Activated CD8-positive, alpha-beta T cell treated with anti-CD3 and anti-CD28 coated beads for 36 hours (primary cell): ENCODE results near the gene B4GALT5. TPM values are rescaled to one million over a fixed set of nuclear protein-coding genes. Genes with fewer than 3 reads are reported as not detected.

Experiments used
- ATAC-seq: fragments of 200-7000 bp; cut with Tn5 transposase; one replicate; pipeline ENCODE4 v1.10.0; 2021; ENCODE audit warnings: mild to moderate bottlenecking, moderate library complexity
- CTCF ChIA-PET: fragments of 350-600 bp; sonication (Branson Sonifier 250); formaldehyde crosslinking; loops from one replicate; lab custom pipeline; 2021; ENCODE audit warnings: antibody characterized with exemption; lab: Charles Lee
- POLR2A ChIA-PET: fragments of 350-600 bp; sonication (Branson Sonifier 250); formaldehyde crosslinking; loops from one replicate; lab custom pipeline; 2021; ENCODE audit warnings: antibody characterized with exemption; lab: Charles Lee
- DNase-seq: peaks from one replicate; pipeline ENCODE4 v3.0.0-alpha.2; 2020
- H3K27ac Mint-ChIP-seq: one replicate; pipeline ENCODE4 v1.8.0; 2021; ENCODE audit warnings: mild to moderate bottlenecking, mixed read lengths
- H3K27me3 Mint-ChIP-seq: one replicate; pipeline ENCODE4 v1.8.0; 2021; ENCODE audit warnings: mixed read lengths
- H3K36me3 Mint-ChIP-seq: one replicate; pipeline ENCODE4 v1.8.0; 2021; ENCODE audit warnings: low read depth, mixed read lengths
- H3K4me1 Mint-ChIP-seq: one replicate; pipeline ENCODE4 v1.8.0; 2021; ENCODE audit warnings: low read depth, mixed read lengths
- H3K4me3 Mint-ChIP-seq: one replicate; pipeline ENCODE4 v1.8.0; 2021; ENCODE audit warnings: mild to moderate bottlenecking, moderate library complexity, mixed read lengths
- H3K9me3 Mint-ChIP-seq: one replicate; pipeline ENCODE4 v1.8.0; 2021; ENCODE audit warnings: mixed read lengths
- intact Hi-C: fragments of 100-400 bp; cut with micrococcal nuclease; formaldehyde crosslinking; loops from one replicate; pipeline ENCODE4 v1.10.0; 2022
- total RNA-seq, 2 experiments: library from RNA; stranded (reverse); gene quantifications; one replicate each; pipeline ENCODE4 v1.2.3, GENCODE V29; 2021
- TF ChIP-seq, protein P1 (sequence below): fragments of 200-600 bp; IDR thresholded peaks from one replicate; pipeline ENCODE4 v1.8.0; 2022; ENCODE audit warnings: antibody characterized with exemption, mild to moderate bottlenecking

The B4GALT5 gene
- total RNA-seq, 2 experiments from 2014 or later, result 16.5 to 16.8 TPM

DNA sequence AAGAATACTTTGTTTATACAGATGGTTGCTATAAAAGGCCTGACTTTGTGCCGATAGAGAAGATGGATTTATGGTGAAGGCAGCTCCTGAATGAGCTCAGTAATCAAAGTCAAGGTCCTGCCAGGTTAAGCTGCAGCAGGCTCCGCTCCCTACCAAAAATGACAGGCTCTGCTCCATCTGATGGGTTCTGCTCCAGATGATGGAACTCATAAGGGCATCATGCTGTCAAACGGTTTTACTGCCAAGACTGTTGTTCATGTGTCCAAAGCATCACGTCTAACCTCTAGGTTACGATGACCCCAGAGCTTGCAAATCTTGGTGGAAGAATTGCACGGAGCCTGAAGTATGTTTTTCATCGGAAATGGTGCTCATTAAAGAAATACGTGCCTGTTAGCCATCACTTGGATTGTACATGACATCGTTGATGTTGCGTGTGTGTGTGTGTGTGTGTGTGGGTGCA is 126.5 kb downstream of the B4GALT5 start:
- ChIA-PET POLR2A (interaction anchor here (0.6 kb wide), 1 partner anchor 17 kb away, joined by 4 read pairs; no protein-coding TSS in a partner anchor), CTCF (interaction anchor here (0.7 to 2.3 kb wide), 2 partner anchors 16 to 45 kb away, joined by 3 to 10 read pairs; no protein-coding TSS in a partner anchor)
- H3K27ac Mint-ChIP-seq, result no peak overlapping the region
- peaks cover 13% of the 10 kb centered on the region for H3K27me3 Mint-ChIP-seq
- peaks cover 7% of the 10 kb centered on the region for H3K9me3 Mint-ChIP-seq
- ATAC-seq (no peak), DNase-seq (no peak)
- H3K36me3 Mint-ChIP-seq, result peaks cover 7% of the 10 kb centered on the region
- intact Hi-C loops, result no loop called here
- peaks cover 36% of the 10 kb centered on the region for H3K4me1 Mint-ChIP-seq
- TF ChIP-seq, protein P1, sequence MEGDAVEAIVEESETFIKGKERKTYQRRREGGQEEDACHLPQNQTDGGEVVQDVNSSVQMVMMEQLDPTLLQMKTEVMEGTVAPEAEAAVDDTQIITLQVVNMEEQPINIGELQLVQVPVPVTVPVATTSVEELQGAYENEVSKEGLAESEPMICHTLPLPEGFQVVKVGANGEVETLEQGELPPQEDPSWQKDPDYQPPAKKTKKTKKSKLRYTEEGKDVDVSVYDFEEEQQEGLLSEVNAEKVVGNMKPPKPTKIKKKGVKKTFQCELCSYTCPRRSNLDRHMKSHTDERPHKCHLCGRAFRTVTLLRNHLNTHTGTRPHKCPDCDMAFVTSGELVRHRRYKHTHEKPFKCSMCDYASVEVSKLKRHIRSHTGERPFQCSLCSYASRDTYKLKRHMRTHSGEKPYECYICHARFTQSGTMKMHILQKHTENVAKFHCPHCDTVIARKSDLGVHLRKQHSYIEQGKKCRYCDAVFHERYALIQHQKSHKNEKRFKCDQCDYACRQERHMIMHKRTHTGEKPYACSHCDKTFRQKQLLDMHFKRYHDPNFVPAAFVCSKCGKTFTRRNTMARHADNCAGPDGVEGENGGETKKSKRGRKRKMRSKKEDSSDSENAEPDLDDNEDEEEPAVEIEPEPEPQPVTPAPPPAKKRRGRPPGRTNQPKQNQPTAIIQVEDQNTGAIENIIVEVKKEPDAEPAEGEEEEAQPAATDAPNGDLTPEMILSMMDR, result no peak
- no peak overlapping the region for H3K4me3 Mint-ChIP-seq

DNA sequence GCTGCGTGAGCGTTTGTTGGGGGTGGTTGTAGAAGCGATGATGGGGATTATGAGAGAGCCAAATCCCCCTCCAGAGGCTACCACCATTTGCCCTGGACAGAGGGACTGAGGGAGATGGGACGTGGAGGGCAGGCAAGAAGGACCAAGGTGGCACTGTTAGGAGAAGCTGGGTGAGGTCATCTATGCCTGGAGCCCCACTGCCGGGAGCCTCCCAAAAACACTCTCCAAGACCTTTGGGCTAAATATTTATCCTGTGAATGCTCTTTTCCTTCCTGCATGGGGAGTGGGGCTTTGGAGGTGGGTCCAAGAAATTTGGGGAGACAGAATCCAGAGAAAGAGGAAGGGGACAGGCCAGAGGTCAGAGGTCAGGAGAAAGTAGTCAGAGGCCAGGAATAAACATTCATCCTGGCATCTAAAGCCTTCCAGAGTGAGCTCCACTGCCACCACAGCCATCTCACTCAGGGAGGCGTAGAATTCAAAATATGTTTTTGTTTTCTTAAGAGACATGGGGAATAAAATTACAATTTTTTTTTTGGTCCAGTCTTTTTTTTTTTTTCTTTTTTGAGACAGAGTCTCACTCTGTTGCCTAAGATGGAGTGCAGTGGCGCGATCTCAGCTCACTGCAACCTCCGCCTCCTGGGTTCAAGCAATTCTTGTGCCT is 128.0 kb downstream of the B4GALT5 start:
- Mint-ChIP-seq H3K4me1 (peaks cover 24% of the 10 kb centered on the region), H3K9me3 (peaks cover 10% of the 10 kb centered on the region), H3K27ac (no peak overlapping the region), H3K27me3 (peaks cover 19% of the 10 kb centered on the region), H3K36me3 (peaks cover 7% of the 10 kb centered on the region), H3K4me3 (no peak overlapping the region)
- ChIA-PET POLR2A (interaction anchor here (1.2 to 3.0 kb wide), 2 partner anchors 9 to 17 kb away, joined by 3 to 16 read pairs; no protein-coding TSS in a partner anchor), CTCF (interaction anchor here (1.1 kb wide), 1 partner anchor 23 kb away, joined by 3 read pairs; no protein-coding TSS in a partner anchor)
- TF ChIP-seq, protein P1, result no peak
- intact Hi-C loops, result no loop called here
- ATAC-seq, result no peak
- DNase-seq, result no peak

DNA sequence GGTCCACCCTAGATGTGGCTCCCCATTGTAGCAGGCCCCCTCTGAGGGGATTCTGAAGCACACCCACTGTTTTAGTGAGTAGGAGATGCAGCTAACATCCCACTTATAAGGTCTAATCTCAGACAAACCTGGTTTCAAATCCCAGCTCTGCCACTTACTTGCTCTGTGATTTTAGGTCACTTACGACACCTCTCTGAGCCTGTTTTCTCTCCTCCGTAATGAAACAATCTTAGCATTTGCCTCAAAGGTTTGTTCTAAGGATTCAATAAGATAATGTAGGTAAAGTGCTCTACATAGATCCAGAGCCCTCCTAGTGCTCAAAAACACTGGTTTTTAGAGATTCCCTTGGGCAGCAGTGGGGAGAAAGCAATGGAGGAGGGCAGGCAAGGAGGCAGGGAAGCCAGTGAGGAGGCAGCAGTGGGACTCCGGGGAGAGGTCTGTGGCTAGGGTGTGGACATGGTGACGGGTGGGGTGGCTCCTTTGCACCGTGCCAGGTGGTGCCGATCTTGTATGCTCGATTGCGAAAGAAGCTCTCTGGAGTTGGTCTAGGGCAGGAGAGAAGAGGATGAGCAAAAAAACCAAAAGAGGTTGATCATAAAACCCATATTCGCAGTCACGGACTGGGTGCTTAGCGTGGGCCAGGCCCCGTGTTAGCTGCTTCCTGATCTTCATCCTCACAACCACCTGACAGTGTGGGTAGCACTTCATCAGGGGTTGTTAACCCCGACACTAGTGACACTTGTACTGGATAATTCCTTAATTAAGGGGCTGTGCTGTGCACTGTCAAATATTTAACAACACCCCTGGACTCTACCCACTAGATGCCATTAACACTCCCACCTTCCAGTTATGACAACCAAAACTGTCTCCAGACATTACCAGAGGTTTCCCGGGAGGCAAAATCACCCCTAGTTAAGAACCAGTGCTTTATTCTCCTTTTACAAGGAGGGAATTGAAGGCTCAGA is 129.0 kb downstream of the B4GALT5 start:
- POLR2A ChIA-PET, result interaction anchor here (1.1 to 3.0 kb wide), 2 partner anchors 8 to 10 kb away, joined by 3 to 16 read pairs; no protein-coding TSS in a partner anchor
- peaks cover 5% of the 10 kb centered on the region for H3K9me3 Mint-ChIP-seq
- intact Hi-C loops, result no loop called here
- no peak for ATAC-seq
- H3K4me1 Mint-ChIP-seq, result peaks cover 14% of the 10 kb centered on the region
- CTCF ChIA-PET, result interaction anchor here (1.1 to 1.8 kb wide), 2 partner anchors 8 to 24 kb away, joined by 3 to 4 read pairs; no protein-coding TSS in a partner anchor
- TF ChIP-seq, protein P1, result no peak
- peaks cover 1% of the 10 kb centered on the region for H3K36me3 Mint-ChIP-seq
- no peak overlapping the region for H3K4me3 Mint-ChIP-seq
- peaks cover 21% of the 10 kb centered on the region for H3K27me3 Mint-ChIP-seq
- no peak for DNase-seq
- no peak overlapping the region for H3K27ac Mint-ChIP-seq

DNA sequence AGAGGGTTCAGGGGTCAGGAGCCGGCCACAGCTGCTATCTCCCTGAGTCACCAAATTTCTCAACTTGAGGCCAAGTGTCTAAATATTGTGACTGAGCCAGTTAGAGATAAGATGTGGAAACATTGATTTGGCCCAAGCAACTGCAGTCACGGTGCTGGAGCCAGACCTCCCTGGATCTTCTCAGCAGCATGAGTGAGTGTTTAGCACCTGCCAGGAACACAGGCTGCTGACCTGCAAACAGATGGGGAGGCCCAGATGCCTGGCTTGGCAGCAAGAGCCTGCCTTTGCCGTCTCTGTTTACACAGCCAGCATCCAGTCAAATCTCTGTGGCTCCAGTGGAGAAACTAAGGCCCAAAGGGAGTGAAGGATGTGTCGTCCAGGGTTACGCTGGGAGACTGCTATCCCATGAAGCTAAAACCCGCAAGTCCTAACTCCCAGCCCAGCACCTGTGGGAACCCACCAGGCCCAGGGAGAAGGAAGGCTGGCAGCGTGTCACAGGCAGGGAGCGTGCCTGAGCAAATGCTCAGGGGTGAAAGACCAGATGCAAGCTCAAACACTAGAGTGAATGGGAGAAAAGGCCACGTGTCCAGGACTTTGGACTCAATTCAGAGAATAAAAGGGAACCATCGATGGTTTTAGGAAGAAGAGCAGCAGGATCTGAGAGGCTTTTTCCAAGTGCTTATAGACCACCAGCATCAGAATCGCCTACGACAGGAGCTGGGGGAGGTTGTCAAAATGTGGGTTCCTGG is 129.8 kb downstream of the B4GALT5 start:
- Mint-ChIP-seq H3K4me3 (no peak overlapping the region), H3K27me3 (peaks cover 22% of the 10 kb centered on the region), H3K9me3 (peaks cover 4% of the 10 kb centered on the region), H3K36me3 (no peaks in the 10 kb centered on the region), H3K4me1 (peaks cover 9% of the 10 kb centered on the region), H3K27ac (no peak overlapping the region)
- ChIA-PET POLR2A (interaction anchor here (0.8 to 3.0 kb wide), 4 partner anchors 8 to 24 kb away, joined by 3 to 16 read pairs (median 3); no protein-coding TSS in a partner anchor), CTCF (interaction anchor here (1.1 to 1.8 kb wide), 2 partner anchors 9 to 25 kb away, joined by 3 to 4 read pairs; no protein-coding TSS in a partner anchor)
- ATAC-seq (peak; percentile 52), DNase-seq (no peak)
- TF ChIP-seq, protein P1, result no peak
- intact Hi-C loops, result no loop called here
